Neural cell (in vitro differentiated cells): ENCODE results near the gene ATG9B.

Experiments
- CTCF ChIP-seq: fragments of 450-650 bp; IDR thresholded peaks from 2 replicates; pipeline ENCODE4 v1.5.1; 2014; ENCODE audit warnings: antibody characterized with exemption, mild to moderate bottlenecking, moderate library complexity; ENCODE audit not compliant: poor library complexity, severe bottlenecking
- EZH2 ChIP-seq: fragments of 200-600, 300-800 bp; shearing (Covaris generic), sonication (generic); IDR thresholded peaks from 2 replicates; pipeline ENCODE4 v1.6.1; 2014; ENCODE audit warnings: antibody characterized with exemption, low read length, borderline replicate concordance, mild to moderate bottlenecking; ENCODE audit not compliant: insufficient read depth, poor library complexity, severe bottlenecking
- POLR2AphosphoS5 ChIP-seq: IDR thresholded peaks from 2 replicates; pipeline ENCODE4 v1.6.1; 2012
- REST ChIP-seq: IDR thresholded peaks from 2 replicates; pipeline ENCODE4 v1.6.1; 2012; ENCODE audit warnings: borderline replicate concordance
- SMC3 ChIP-seq: fragments of 450-650 bp; conservative IDR thresholded peaks from 2 replicates; pipeline ENCODE4 v1.6.1; 2014; ENCODE audit warnings: antibody characterized with exemption, mild to moderate bottlenecking, moderate library complexity; ENCODE audit not compliant: poor library complexity

GRCh38 chr7:151066273-151066974, 42.1 kb upstream of the ATG9B start:
- TF ChIP-seq CTCF (no peak), REST (no peak), EZH2 (no peak), SMC3 (no peak), POLR2AphosphoS5 (no peak)
